Measurements from ENCODE around the gene CYTH4. TPM values are rescaled to one million over a fixed set of nuclear protein-coding genes. Genes with fewer than 3 reads are reported as not detected.

Gene CYTH4
- total RNA-seq, 1 donor from 2014 or later: not detected

GRCh38 chr22:37310815-37311595, 28.7 kb downstream of the CYTH4 start:
- DNase-seq (ENCODE audit: low read depth): no peak
- no peak for TF ChIP-seq CTCF (conservative IDR thresholded peaks at IDR 0.05; ENCODE audit: low read depth, low read length)
- no peak overlapping the region for H3K4me3 ChIP-seq (ENCODE audit: low read depth, low read length)

- DNase-seq (ENCODE audit: low read depth): no peak
- H3K4me3 ChIP-seq (ENCODE audit: low read depth, low read length): no peak overlapping the region
- no peak for TF ChIP-seq CTCF (conservative IDR thresholded peaks at IDR 0.05; ENCODE audit: low read depth, low read length)
Measured at GRCh38 chr22:37311761-37312312, 29.5 kb downstream of the CYTH4 start.

GRCh38 chr22:37312549-37313183, 30.4 kb downstream of the CYTH4 start:
- no peak for DNase-seq (ENCODE audit: low read depth)
- no peak overlapping the region for H3K4me3 ChIP-seq (ENCODE audit: low read depth, low read length)
- TF ChIP-seq CTCF (conservative IDR thresholded peaks at IDR 0.05; ENCODE audit: low read depth, low read length): peak; percentile 3

GRCh38 chr22:37313376-37314314, 31.3 kb downstream of the CYTH4 start:
- no peak for TF ChIP-seq CTCF (conservative IDR thresholded peaks at IDR 0.05; ENCODE audit: low read depth, low read length)
- H3K4me3 ChIP-seq (ENCODE audit: low read depth, low read length): no peak overlapping the region
- no peak for DNase-seq (ENCODE audit: low read depth)

- H3K4me3 ChIP-seq (ENCODE audit: low read depth, low read length): no peak overlapping the region
- DNase-seq (ENCODE audit: low read depth): no peak
- no peak for TF ChIP-seq CTCF (conservative IDR thresholded peaks at IDR 0.05; ENCODE audit: low read depth, low read length)
Measured at GRCh38 chr22:37314315-37315074, 32.2 kb downstream of the CYTH4 start.

GRCh38 chr22:37316405-37316804, 34.1 kb downstream of the CYTH4 start:
- no peak for TF ChIP-seq CTCF (conservative IDR thresholded peaks at IDR 0.05; ENCODE audit: low read depth, low read length)
- H3K4me3 ChIP-seq (ENCODE audit: low read depth, low read length): no peak overlapping the region
- no peak for DNase-seq (ENCODE audit: low read depth)
